ENCODE data around the gene C16orf96. TPM values are rescaled to one million over a fixed set of nuclear protein-coding genes. Genes with fewer than 3 reads are reported as not detected.

C16orf96 gene
- total and polyA plus RNA-seq, 2 donors = 0.05 TPM

GRCh38 chr16:4512473-4512872 is 43.7 kb upstream of the C16orf96 start:
- 97% methylated on average over 10 of the region's 10 CpGs for WGBS

GRCh38 chr16:4513086-4513860 is 42.9 kb upstream of the C16orf96 start:
- Histone ChIP-seq H3K27me3 (ENCODE audit: control insufficient read depth in 2 of 2, insufficient read depth in 1 of 2, low read length in 1 of 2) (no peaks in the 10 kb centered on the region), H3K4me1 (ENCODE audit: control insufficient read depth in 2 of 2, insufficient read depth in 2 of 2, low read length in 2 of 2) (peaks cover 8 to 31% of the 10 kb centered on the region in 2 donors), H3K9me3 (ENCODE audit: control insufficient read depth in 2 of 2, insufficient read depth in 1 of 2, low read length in 1 of 2) (no peaks in the 10 kb centered on the region), H3K4me3 (ENCODE audit: low read length in 2 of 2) (no peak overlapping the region), H3K36me3 (ENCODE audit: control insufficient read depth in 2 of 2, insufficient read depth in 2 of 2, low read length in 1 of 2) (peaks cover 52 to 56% of the 10 kb centered on the region in 2 donors), H3K27ac (ENCODE audit: low read depth in 1 of 2, low read length in 1 of 2) (no peak overlapping the region)
- 97% methylated on average over 19 of the region's 19 CpGs for WGBS
- no peak for DNase-seq (ENCODE audit: low read depth in 6 of 9, low spot score in 9 of 9)

More at GRCh38 chr16:4512473-4512872, 43.7 kb upstream of the C16orf96 start:
- Histone ChIP-seq H3K4me1 (ENCODE audit: control insufficient read depth in 2 of 2, insufficient read depth in 2 of 2, low read length in 2 of 2) (peaks cover 2 to 23% of the 10 kb centered on the region in 2 donors), H3K27me3 (ENCODE audit: control insufficient read depth in 2 of 2, insufficient read depth in 1 of 2, low read length in 1 of 2) (no peaks in the 10 kb centered on the region), H3K9me3 (ENCODE audit: control insufficient read depth in 2 of 2, insufficient read depth in 1 of 2, low read length in 1 of 2) (no peaks in the 10 kb centered on the region), H3K4me3 (ENCODE audit: low read length in 2 of 2) (no peak overlapping the region), H3K36me3 (ENCODE audit: control insufficient read depth in 2 of 2, insufficient read depth in 2 of 2, low read length in 1 of 2) (peaks cover 60 to 64% of the 10 kb centered on the region in 2 donors), H3K27ac (ENCODE audit: low read depth in 1 of 2, low read length in 1 of 2) (no peak overlapping the region)
- DNase-seq (ENCODE audit: low read depth in 6 of 9, low spot score in 9 of 9) = no peak

DNA sequence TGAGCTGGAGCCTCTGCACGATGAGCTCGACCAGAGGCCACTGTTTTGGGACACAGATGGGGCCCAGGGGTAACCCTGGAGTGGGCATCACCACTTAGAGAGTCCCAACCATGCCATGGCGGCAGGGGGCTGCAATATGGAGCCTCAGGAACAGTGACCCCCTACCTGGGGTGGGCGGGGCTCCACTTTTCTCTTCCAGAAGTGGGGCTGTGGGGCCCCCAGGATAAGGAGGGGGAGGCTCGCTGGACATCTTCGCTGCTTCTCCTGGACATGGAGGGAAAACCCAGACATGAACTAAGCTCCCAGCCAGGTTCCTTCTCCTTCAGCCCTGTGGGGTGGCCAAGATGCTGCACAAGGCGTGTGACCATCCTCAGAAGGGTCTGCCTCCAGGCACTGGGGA is 42.3 kb upstream of the C16orf96 start:
- WGBS = 96% methylated on average over 7 of the region's 7 CpGs
- Histone ChIP-seq H3K27ac (ENCODE audit: low read depth in 1 of 2, low read length in 1 of 2) (no peak overlapping the region), H3K9me3 (ENCODE audit: control insufficient read depth in 2 of 2, insufficient read depth in 1 of 2, low read length in 1 of 2) (no peaks in the 10 kb centered on the region), H3K4me3 (ENCODE audit: low read length in 2 of 2) (no peak overlapping the region), H3K36me3 (ENCODE audit: control insufficient read depth in 2 of 2, insufficient read depth in 2 of 2, low read length in 1 of 2) (peaks cover 46 to 49% of the 10 kb centered on the region in 2 donors), H3K27me3 (ENCODE audit: control insufficient read depth in 2 of 2, insufficient read depth in 1 of 2, low read length in 1 of 2) (no peaks in the 10 kb centered on the region), H3K4me1 (ENCODE audit: control insufficient read depth in 2 of 2, insufficient read depth in 2 of 2, low read length in 2 of 2) (peaks cover 8 to 36% of the 10 kb centered on the region in 2 donors)
- DNase-seq (ENCODE audit: low read depth in 6 of 9, low spot score in 9 of 9) = no peak

DNA sequence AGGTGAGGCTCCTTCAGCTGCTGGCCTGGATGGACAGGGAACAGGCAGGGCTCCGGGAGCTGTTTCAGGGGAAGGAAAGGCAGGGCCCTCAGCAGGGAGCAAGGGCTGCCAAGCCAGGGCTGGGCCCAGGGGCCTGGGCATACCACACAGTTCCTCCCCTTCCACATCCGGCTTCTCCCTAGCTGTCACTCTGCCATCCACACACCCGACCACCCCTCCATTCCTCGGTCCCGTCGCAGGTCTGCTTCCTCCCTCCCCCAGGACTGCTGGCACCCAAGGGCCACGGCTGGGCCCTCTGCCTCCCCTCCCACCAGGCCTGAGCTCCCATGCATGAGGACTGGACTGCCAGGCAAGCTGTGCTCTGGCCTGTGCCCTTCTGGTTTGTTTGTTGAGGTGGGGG is 41.5 kb upstream of the C16orf96 start:
- peaks cover 38 to 42% of the 10 kb centered on the region in 2 donors for H3K36me3 ChIP-seq (ENCODE audit: control insufficient read depth in 2 of 2, insufficient read depth in 2 of 2, low read length in 1 of 2)
- H3K27ac ChIP-seq (ENCODE audit: low read depth in 1 of 2, low read length in 1 of 2) = no peak overlapping the region
- H3K4me3 ChIP-seq (ENCODE audit: low read length in 2 of 2) = no peak overlapping the region
- DNase-seq (ENCODE audit: low read depth in 6 of 9, low spot score in 9 of 9) = no peak
- H3K9me3 ChIP-seq (ENCODE audit: control insufficient read depth in 2 of 2, insufficient read depth in 1 of 2, low read length in 1 of 2) = no peaks in the 10 kb centered on the region
- 44% methylated on average over 7 of the region's 7 CpGs for WGBS
- peaks cover 8 to 37% of the 10 kb centered on the region in 2 donors for H3K4me1 ChIP-seq (ENCODE audit: control insufficient read depth in 2 of 2, insufficient read depth in 2 of 2, low read length in 2 of 2)
- no peaks in the 10 kb centered on the region for H3K27me3 ChIP-seq (ENCODE audit: control insufficient read depth in 2 of 2, insufficient read depth in 1 of 2, low read length in 1 of 2)

- peaks cover 29 to 33% of the 10 kb centered on the region in 2 donors for H3K36me3 ChIP-seq (ENCODE audit: control insufficient read depth in 2 of 2, insufficient read depth in 2 of 2, low read length in 1 of 2)
- peak overlapping the region; percentile 43 to 45 for H3K27ac ChIP-seq (ENCODE audit: low read depth in 1 of 2, low read length in 1 of 2)
- DNase-seq (ENCODE audit: low read depth in 6 of 9, low spot score in 9 of 9) = no peak
- peaks cover 8 to 37% of the 10 kb centered on the region in 2 donors for H3K4me1 ChIP-seq (ENCODE audit: control insufficient read depth in 2 of 2, insufficient read depth in 2 of 2, low read length in 2 of 2)
- no peaks in the 10 kb centered on the region for H3K9me3 ChIP-seq (ENCODE audit: control insufficient read depth in 2 of 2, insufficient read depth in 1 of 2, low read length in 1 of 2)
- no peaks in the 10 kb centered on the region for H3K27me3 ChIP-seq (ENCODE audit: control insufficient read depth in 2 of 2, insufficient read depth in 1 of 2, low read length in 1 of 2)
- 38% methylated on average over 5 of the region's 5 CpGs for WGBS
- no peak overlapping the region for H3K4me3 ChIP-seq (ENCODE audit: low read length in 2 of 2)
These were observed 40.4 kb upstream of the C16orf96 start for GRCh38 chr16:4515611-4516233.

- H3K27ac ChIP-seq (ENCODE audit: low read depth in 1 of 2, low read length in 1 of 2) = peak overlapping the region in 1 of 2 donors; percentile 20
- H3K4me1 ChIP-seq (ENCODE audit: control insufficient read depth in 2 of 2, insufficient read depth in 2 of 2, low read length in 2 of 2) = peaks cover 8 to 46% of the 10 kb centered on the region in 2 donors
- WGBS = 80% methylated on average over 12 of the region's 12 CpGs
- DNase-seq (ENCODE audit: low read depth in 6 of 9, low spot score in 9 of 9) = peak in 1 of 9 donors; percentile 55
- no peaks in the 10 kb centered on the region for H3K9me3 ChIP-seq (ENCODE audit: control insufficient read depth in 2 of 2, insufficient read depth in 1 of 2, low read length in 1 of 2)
- H3K4me3 ChIP-seq (ENCODE audit: low read length in 2 of 2) = no peak overlapping the region
- H3K27me3 ChIP-seq (ENCODE audit: control insufficient read depth in 2 of 2, insufficient read depth in 1 of 2, low read length in 1 of 2) = no peaks in the 10 kb centered on the region
- peaks cover 13 to 18% of the 10 kb centered on the region in 2 donors for H3K36me3 ChIP-seq (ENCODE audit: control insufficient read depth in 2 of 2, insufficient read depth in 2 of 2, low read length in 1 of 2)
These were observed 38.1 kb upstream of the C16orf96 start for GRCh38 chr16:4517812-4518680.

- WGBS = 89% methylated on average over 15 of the region's 15 CpGs
- Histone ChIP-seq H3K9me3 (ENCODE audit: control insufficient read depth in 2 of 2, insufficient read depth in 1 of 2, low read length in 1 of 2) (no peaks in the 10 kb centered on the region), H3K27ac (ENCODE audit: low read depth in 1 of 2, low read length in 1 of 2) (no peak overlapping the region), H3K27me3 (ENCODE audit: control insufficient read depth in 2 of 2, insufficient read depth in 1 of 2, low read length in 1 of 2) (no peaks in the 10 kb centered on the region), H3K4me1 (ENCODE audit: control insufficient read depth in 2 of 2, insufficient read depth in 2 of 2, low read length in 2 of 2) (peaks cover 6 to 45% of the 10 kb centered on the region in 2 donors), H3K36me3 (ENCODE audit: control insufficient read depth in 2 of 2, insufficient read depth in 2 of 2, low read length in 1 of 2) (peaks cover 9 to 12% of the 10 kb centered on the region in 2 donors), H3K4me3 (ENCODE audit: low read length in 2 of 2) (no peak overlapping the region)
- no peak for DNase-seq (ENCODE audit: low read depth in 6 of 9, low spot score in 9 of 9)
These were observed 36.7 kb upstream of the C16orf96 start for GRCh38 chr16:4519274-4520058.

GRCh38 chr16:4520913-4521312 is 35.2 kb upstream of the C16orf96 start:
- Histone ChIP-seq H3K36me3 (ENCODE audit: control insufficient read depth in 2 of 2, insufficient read depth in 2 of 2, low read length in 1 of 2) (peaks cover 9 to 12% of the 10 kb centered on the region in 2 donors), H3K4me1 (ENCODE audit: control insufficient read depth in 2 of 2, insufficient read depth in 2 of 2, low read length in 2 of 2) (peaks cover 6 to 46% of the 10 kb centered on the region in 2 donors), H3K4me3 (ENCODE audit: low read length in 2 of 2) (no peak overlapping the region), H3K9me3 (ENCODE audit: control insufficient read depth in 2 of 2, insufficient read depth in 1 of 2, low read length in 1 of 2) (no peaks in the 10 kb centered on the region), H3K27me3 (ENCODE audit: control insufficient read depth in 2 of 2, insufficient read depth in 1 of 2, low read length in 1 of 2) (no peaks in the 10 kb centered on the region), H3K27ac (ENCODE audit: low read depth in 1 of 2, low read length in 1 of 2) (no peak overlapping the region)
- 97% methylated on average over 7 of the region's 7 CpGs for WGBS
- DNase-seq (ENCODE audit: low read depth in 6 of 9, low spot score in 9 of 9) = no peak

Data from thymus (tissue), 11 donors.